Skeletal muscle tissue (tissue), 4 donors: ENCODE data around the gene DLG2. TPM values are rescaled to one million over a fixed set of nuclear protein-coding genes. Genes with fewer than 3 reads are reported as not detected.
"Not testable (repeated sequence)": the region's sequence is repeated elsewhere in the genome, so short reads cannot be mapped to it uniquely, and the experiment has no call there.

Experiments
- H3K27ac ChIP-seq: one replicate; pipeline ENCODE4 v1.7.0; 2013; ENCODE audit warnings: mild to moderate bottlenecking, low read depth, low read length, inconsistent platforms
- H3K27me3 ChIP-seq, 3 donors: one replicate each; pipeline ENCODE4 v1.7.0; 2013; ENCODE audit warnings: low read length in 3 of 3; ENCODE audit not compliant: control insufficient read depth in 3 of 3, insufficient read depth in 3 of 3
- H3K36me3 ChIP-seq, 3 donors: one replicate each; pipeline ENCODE4 v1.7.0; 2013; ENCODE audit warnings: low read length in 3 of 3; ENCODE audit not compliant: control insufficient read depth in 3 of 3, insufficient read depth in 3 of 3
- H3K4me1 ChIP-seq, 3 donors: one replicate each; pipeline ENCODE4 v1.7.0; 2013; ENCODE audit warnings: low read length in 3 of 3, mild to moderate bottlenecking in 3 of 3; ENCODE audit not compliant: control insufficient read depth in 3 of 3, insufficient read depth in 3 of 3
- H3K4me3 ChIP-seq, 3 donors: one replicate each; pipeline ENCODE4 v1.7.0; 2013; ENCODE audit warnings: low read length in 3 of 3
- H3K9ac ChIP-seq, 3 donors: one replicate each; pipeline ENCODE4 v1.7.0; 2013; ENCODE audit warnings: low read length in 3 of 3, mild to moderate bottlenecking in 3 of 3, moderate library complexity in 2 of 3, low read depth in 1 of 3
- H3K9me3 ChIP-seq, 3 donors: one replicate each; pipeline ENCODE4 v1.7.0; 2013; ENCODE audit warnings: low read length in 3 of 3; ENCODE audit not compliant: control insufficient read depth in 3 of 3
- total RNA-seq: library from RNA; depleted of rRNA; stranded (reverse); fragments of >200 nt; gene quantifications from one replicate; pipeline ENCODE4 v1.2.3, GENCODE V29; 2014
- donor health status: Osteomylitis.

The DLG2 gene
- total RNA-seq, 1 donor from 2014 or later = 18.3 TPM

- Histone ChIP-seq H3K4me3 (no peak overlapping the region), H3K27ac (no peak overlapping the region), H3K9ac (no peak overlapping the region), H3K27me3 (no peaks in the 10 kb centered on the region), H3K4me1 (no peaks in the 10 kb centered on the region), H3K9me3 (no peaks in the 10 kb centered on the region), H3K36me3 (no peaks in the 10 kb centered on the region)
Observed at GRCh38 chr11:85042361-85042760, 584.8 kb downstream of the DLG2 start.

GRCh38 chr11:85040166-85040565 lies 587.0 kb downstream of the DLG2 start:
- no peak overlapping the region for H3K27ac ChIP-seq
- no peak overlapping the region for H3K4me3 ChIP-seq
- no peaks in the 10 kb centered on the region for H3K27me3 ChIP-seq
- no peaks in the 10 kb centered on the region for H3K36me3 ChIP-seq
- H3K4me1 ChIP-seq = no peaks in the 10 kb centered on the region
- H3K9me3 ChIP-seq = no peaks in the 10 kb centered on the region
- H3K9ac ChIP-seq = no peak overlapping the region

GRCh38 chr11:85029964-85030363 lies 597.2 kb downstream of the DLG2 start:
- Histone ChIP-seq H3K9ac (no peak overlapping the region), H3K9me3 (no peaks in the 10 kb centered on the region), H3K4me1 (no peaks in the 10 kb centered on the region), H3K36me3 (no peaks in the 10 kb centered on the region), H3K27ac (no peak overlapping the region), H3K4me3 (no peak overlapping the region), H3K27me3 (no peaks in the 10 kb centered on the region)

- Histone ChIP-seq H3K36me3 (no peaks in the 10 kb centered on the region), H3K9me3 (peaks cover 0 to 2% (median 0%) of the 10 kb centered on the region in 3 donors), H3K9ac (no peak overlapping the region), H3K27me3 (no peaks in the 10 kb centered on the region), H3K27ac (no peak overlapping the region), H3K4me1 (no peaks in the 10 kb centered on the region), H3K4me3 (no peak overlapping the region)
Observed at GRCh38 chr11:85028329-85029101, 598.6 kb downstream of the DLG2 start.

- H3K36me3 ChIP-seq = no peaks in the 10 kb centered on the region
- peaks cover 0 to 2% (median 0%) of the 10 kb centered on the region in 3 donors for H3K9me3 ChIP-seq
- H3K27me3 ChIP-seq = no peaks in the 10 kb centered on the region
- H3K4me3 ChIP-seq = no peak overlapping the region
- no peaks in the 10 kb centered on the region for H3K4me1 ChIP-seq
- H3K9ac ChIP-seq = no peak overlapping the region
- H3K27ac ChIP-seq = no peak overlapping the region
Observed at GRCh38 chr11:85027346-85027745, 599.8 kb downstream of the DLG2 start.

GRCh38 chr11:85021058-85021457 lies 606.1 kb downstream of the DLG2 start:
- peaks cover 0 to 2% (median 0%) of the 10 kb centered on the region in 3 donors for H3K9me3 ChIP-seq
- no peak overlapping the region for H3K27ac ChIP-seq
- H3K36me3 ChIP-seq = no peaks in the 10 kb centered on the region
- no peak overlapping the region for H3K4me3 ChIP-seq
- H3K27me3 ChIP-seq = no peaks in the 10 kb centered on the region
- H3K4me1 ChIP-seq = no peaks in the 10 kb centered on the region
- H3K9ac ChIP-seq = no peak overlapping the region

- H3K9me3 ChIP-seq = peaks cover 0 to 2% (median 0%) of the 10 kb centered on the region in 3 donors
- no peaks in the 10 kb centered on the region for H3K4me1 ChIP-seq
- H3K4me3 ChIP-seq = no peak overlapping the region
- no peak overlapping the region for H3K9ac ChIP-seq
- H3K36me3 ChIP-seq = no peaks in the 10 kb centered on the region
- no peak overlapping the region for H3K27ac ChIP-seq
- no peaks in the 10 kb centered on the region for H3K27me3 ChIP-seq
Observed at GRCh38 chr11:84993386-84993785, 633.8 kb downstream of the DLG2 start.

GRCh38 chr11:84990141-84990540 lies 637.0 kb downstream of the DLG2 start:
- Histone ChIP-seq H3K9me3 (no peaks in the 10 kb centered on the region), H3K4me1 (no peaks in the 10 kb centered on the region), H3K27me3 (no peaks in the 10 kb centered on the region), H3K9ac (no peak overlapping the region), H3K36me3 (no peaks in the 10 kb centered on the region), H3K4me3 (no peak overlapping the region), H3K27ac (no peak overlapping the region)

GRCh38 chr11:84987686-84988187 lies 639.4 kb downstream of the DLG2 start:
- not testable (repeated sequence) for H3K27me3 ChIP-seq, H3K4me1 ChIP-seq, H3K9me3 ChIP-seq, H3K9ac ChIP-seq, H3K27ac ChIP-seq, H3K4me3 ChIP-seq, H3K36me3 ChIP-seq

- peaks cover 0 to 3% (median 0%) of the 10 kb centered on the region in 3 donors for H3K9me3 ChIP-seq
- no peaks in the 10 kb centered on the region for H3K4me1 ChIP-seq
- H3K9ac ChIP-seq = no peak overlapping the region
- no peak overlapping the region for H3K27ac ChIP-seq
- H3K36me3 ChIP-seq = no peaks in the 10 kb centered on the region
- no peaks in the 10 kb centered on the region for H3K27me3 ChIP-seq
- H3K4me3 ChIP-seq = no peak overlapping the region
Observed at GRCh38 chr11:84981301-84981700, 645.8 kb downstream of the DLG2 start.
